ENCODE data around the gene PHYKPL.

Gene PHYKPL

GRCh38 chr5:178194026-178194425 lies 38.6 kb downstream of the PHYKPL start:
- Mint-ChIP-seq H3K4me1 (peaks cover 5% of the 10 kb centered on the region), H3K27me3 (ENCODE audit: low read depth) (peaks cover 18% of the 10 kb centered on the region), H3K9me3 (peaks cover 5% of the 10 kb centered on the region), H3K36me3 (ENCODE audit: low read depth) (no peaks in the 10 kb centered on the region), H3K27ac (no peak overlapping the region), H3K4me3 (no peak overlapping the region)
- TF ChIP-seq CTCF (IDR thresholded peaks at IDR 0.05; ENCODE audit: unreplicated experiment in 3 of 3): no peak

DNA sequence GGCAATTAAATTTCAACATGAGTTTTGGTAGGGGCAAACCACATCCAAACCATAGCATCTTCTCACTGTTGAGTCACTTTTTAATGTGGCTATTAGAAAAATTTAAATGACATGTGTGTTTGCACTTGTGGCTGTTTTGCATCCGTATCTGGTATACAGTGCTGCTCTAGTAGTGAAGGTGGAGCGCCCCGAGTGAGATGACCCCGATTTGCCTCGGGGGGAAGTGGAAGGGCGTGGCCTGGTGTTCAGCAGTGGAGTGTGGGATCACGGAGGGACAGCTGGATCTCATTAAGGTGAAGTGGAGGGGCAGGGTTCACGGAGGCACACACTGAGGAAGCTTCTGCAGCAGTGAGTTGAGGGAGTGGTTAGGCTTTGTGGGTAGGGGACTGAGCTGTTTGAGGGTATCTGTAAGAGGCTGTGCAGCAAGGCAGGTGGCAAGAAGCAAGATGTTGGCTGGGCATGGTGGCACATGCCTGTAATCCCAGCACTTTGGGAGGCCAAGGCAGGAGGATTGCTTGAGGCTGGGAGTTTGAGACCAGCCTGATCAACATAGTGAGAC lies 39.3 kb downstream of the PHYKPL start:
- peaks cover 5% of the 10 kb centered on the region for H3K4me1 Mint-ChIP-seq
- peaks cover 18% of the 10 kb centered on the region for H3K27me3 Mint-ChIP-seq (ENCODE audit: low read depth)
- H3K4me3 Mint-ChIP-seq: no peak overlapping the region
- no peak overlapping the region for H3K27ac Mint-ChIP-seq
- no peak for TF ChIP-seq CTCF (IDR thresholded peaks at IDR 0.05; ENCODE audit: unreplicated experiment in 3 of 3)
- peaks cover 5% of the 10 kb centered on the region for H3K9me3 Mint-ChIP-seq
- H3K36me3 Mint-ChIP-seq (ENCODE audit: low read depth): no peaks in the 10 kb centered on the region

DNA sequence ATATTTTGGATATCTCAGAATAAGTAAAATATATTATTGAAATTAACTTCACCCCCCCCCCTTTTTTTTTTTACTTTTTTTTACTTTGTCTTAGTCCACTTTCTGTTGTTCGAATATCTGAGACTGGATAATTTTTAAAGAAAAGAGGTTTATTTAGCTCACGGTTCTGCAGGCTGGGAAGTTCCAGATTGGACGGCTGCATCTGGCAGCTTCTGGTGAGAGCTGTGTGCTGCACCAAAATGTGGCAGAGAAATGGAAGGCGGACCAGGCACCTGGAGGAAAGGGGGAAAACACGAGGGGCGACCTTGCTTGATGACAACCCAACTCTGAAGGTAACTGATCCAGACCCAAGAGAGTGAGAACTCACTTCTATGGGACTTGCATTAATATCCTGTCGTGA lies 39.8 kb downstream of the PHYKPL start:
- Mint-ChIP-seq H3K4me3 (no peak overlapping the region), H3K36me3 (ENCODE audit: low read depth) (no peaks in the 10 kb centered on the region), H3K9me3 (peaks cover 5% of the 10 kb centered on the region), H3K27me3 (ENCODE audit: low read depth) (peaks cover 18% of the 10 kb centered on the region), H3K27ac (no peak overlapping the region), H3K4me1 (peaks cover 5% of the 10 kb centered on the region)
- TF ChIP-seq CTCF (IDR thresholded peaks at IDR 0.05; ENCODE audit: unreplicated experiment in 3 of 3): no peak

DNA sequence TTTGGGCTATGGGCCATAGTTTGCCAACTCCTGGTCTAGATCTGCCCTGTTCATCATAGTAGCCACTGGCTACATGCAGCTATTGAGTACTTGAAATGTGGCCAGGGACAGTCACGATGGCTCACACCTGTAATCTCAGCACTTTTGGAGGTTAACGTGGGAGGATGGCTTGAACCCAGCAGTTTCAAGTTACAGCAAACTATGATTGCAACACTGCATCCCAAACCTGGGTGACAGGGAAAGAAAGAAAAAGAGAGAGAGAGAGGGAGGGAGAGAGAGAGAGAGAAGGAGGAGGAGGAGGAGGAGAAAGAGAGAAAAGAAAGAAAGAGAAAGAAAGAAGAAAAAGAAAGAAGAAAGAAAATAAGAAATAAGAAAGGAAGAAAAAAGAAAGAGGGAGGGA lies 40.4 kb downstream of the PHYKPL start:
- TF ChIP-seq CTCF (IDR thresholded peaks at IDR 0.05; ENCODE audit: unreplicated experiment in 3 of 3): no peak
- Mint-ChIP-seq H3K4me3 (no peak overlapping the region), H3K4me1 (peaks cover 5% of the 10 kb centered on the region), H3K36me3 (ENCODE audit: low read depth) (no peaks in the 10 kb centered on the region), H3K27ac (no peak overlapping the region), H3K27me3 (ENCODE audit: low read depth) (peaks cover 18% of the 10 kb centered on the region), H3K9me3 (peaks cover 5% of the 10 kb centered on the region)

GRCh38 chr5:178191661-178192060 lies 40.9 kb downstream of the PHYKPL start:
- H3K36me3 Mint-ChIP-seq (ENCODE audit: low read depth): no peaks in the 10 kb centered on the region
- peaks cover 14% of the 10 kb centered on the region for H3K27me3 Mint-ChIP-seq (ENCODE audit: low read depth)
- no peak for TF ChIP-seq CTCF (IDR thresholded peaks at IDR 0.05; ENCODE audit: unreplicated experiment in 3 of 3)
- H3K4me3 Mint-ChIP-seq: no peak overlapping the region
- H3K4me1 Mint-ChIP-seq: peaks cover 5% of the 10 kb centered on the region
- peaks cover 5% of the 10 kb centered on the region for H3K9me3 Mint-ChIP-seq
- H3K27ac Mint-ChIP-seq: no peak overlapping the region

- H3K4me3 Mint-ChIP-seq: no peak overlapping the region
- H3K36me3 Mint-ChIP-seq (ENCODE audit: low read depth): no peaks in the 10 kb centered on the region
- H3K27me3 Mint-ChIP-seq (ENCODE audit: low read depth): peaks cover 2% of the 10 kb centered on the region
- H3K4me1 Mint-ChIP-seq: peaks cover 5% of the 10 kb centered on the region
- no peak for TF ChIP-seq CTCF (IDR thresholded peaks at IDR 0.05; ENCODE audit: unreplicated experiment in 3 of 3)
- H3K9me3 Mint-ChIP-seq: peaks cover 5% of the 10 kb centered on the region
- H3K27ac Mint-ChIP-seq: no peak overlapping the region
These were observed 43.2 kb downstream of the PHYKPL start for GRCh38 chr5:178189433-178189832.
